SK-N-MC (cell line): ENCODE measurements around the gene SH3BGR.

ENCODE experiments used
- EZH2 ChIP-seq: fragments of 200-600 bp; sonication (generic); IDR thresholded peaks from one replicate; pipeline ENCODE4 v1.6.1; 2017; ENCODE audit warnings: antibody characterized with exemption
- FOXP2 ChIP-seq: optimal IDR thresholded peaks from 2 replicates; pipeline ENCODE3; 2011; ENCODE audit warnings: mild to moderate bottlenecking, moderate library complexity; ENCODE audit not compliant: insufficient read depth; ENCODE audit errors: extremely low read length, control extremely low read depth
- POLR2AphosphoS5 ChIP-seq: IDR thresholded peaks from 2 replicates; pipeline ENCODE4 v1.6.1; 2012; ENCODE audit warnings: mild to moderate bottlenecking, low read depth, low read length, borderline replicate concordance

- TF ChIP-seq EZH2 (no peak), POLR2AphosphoS5 (no peak), FOXP2 (no peak)
Measured at GRCh38 chr21:39481886-39482285, 30.1 kb downstream of the SH3BGR start.
